Liver (tissue), 9 donors: ENCODE measurements around the gene LIMS1. TPM values are rescaled to one million over a fixed set of nuclear protein-coding genes. Genes with fewer than 3 reads are reported as not detected.
A peak's percentile ranks its signal among the peaks of the same experiment; 100 is the strongest.

Source experiments
- DNase-seq: peaks from one replicate; pipeline ENCODE4 v3.0.0-alpha.2; 2017; ENCODE audit warnings: low spot score
- H3K27ac ChIP-seq, 2 donors: one replicate each; pipeline ENCODE4 v1.7.0; 2013; ENCODE audit warnings: inconsistent platforms in 2 of 2, low read length in 2 of 2, control low read depth in 1 of 2, low read depth in 1 of 2, mild to moderate bottlenecking in 1 of 2
- H3K27me3 ChIP-seq, 4 donors: one replicate each; pipeline versions ENCODE4 v1.6.1 to v1.7.0; 2013; ENCODE audit warnings: low read length in 3 of 4, inconsistent platforms in 1 of 4, mild to moderate bottlenecking in 1 of 4, moderate library complexity in 1 of 4; ENCODE audit not compliant: control insufficient read depth in 4 of 4, insufficient read depth in 4 of 4
- H3K36me3 ChIP-seq, 4 donors: one replicate each; pipeline versions ENCODE4 v1.6.1 to v1.7.0; 2013; ENCODE audit warnings: low read length in 3 of 4, mild to moderate bottlenecking in 3 of 4, low read depth in 1 of 4, moderate library complexity in 1 of 4; ENCODE audit not compliant: control insufficient read depth in 4 of 4, insufficient read depth in 3 of 4
- H3K4me1 ChIP-seq, 4 donors: one replicate each; pipeline versions ENCODE4 v1.6.1 to v1.7.0; 2013; ENCODE audit warnings: low read length in 3 of 4, mild to moderate bottlenecking in 3 of 4, moderate library complexity in 1 of 4; ENCODE audit not compliant: control insufficient read depth in 4 of 4, insufficient read depth in 4 of 4
- H3K4me3 ChIP-seq, 3 donors: one replicate each; pipeline versions ENCODE4 v1.6.1 to v1.7.0; 2013; ENCODE audit warnings: low read length in 3 of 3, control low read depth in 1 of 3, low read depth in 1 of 3, mild to moderate bottlenecking in 1 of 3
- H3K9ac ChIP-seq, 2 donors: one replicate each; pipeline ENCODE4 v1.7.0; 2013; ENCODE audit warnings: low read length in 2 of 2, mild to moderate bottlenecking in 2 of 2, moderate library complexity in 2 of 2, control low read depth in 1 of 2, low read depth in 1 of 2
- H3K9me3 ChIP-seq, 4 donors: one replicate each; pipeline versions ENCODE4 v1.6.1 to v1.7.0; 2013; ENCODE audit warnings: low read length in 3 of 4; ENCODE audit not compliant: control insufficient read depth in 4 of 4
- ATF3 ChIP-seq: IDR thresholded peaks from 2 replicates; pipeline ENCODE4 v1.6.1; 2016; ENCODE audit warnings: antibody characterized with exemption
- CTCF ChIP-seq: fragments of 150-350 bp; IDR thresholded peaks from 2 replicates; pipeline ENCODE4 v1.5.1; 2017; ENCODE audit warnings: improper control_type of control experiment, low read depth, low read length; ENCODE audit not compliant: missing input control
- FOXA1 ChIP-seq: IDR thresholded peaks from 2 replicates; pipeline ENCODE4 v1.6.1; 2016; ENCODE audit warnings: antibody characterized with exemption
- FOXA2 ChIP-seq: IDR thresholded peaks from 2 replicates; pipeline ENCODE4 v1.6.1; 2016; ENCODE audit warnings: antibody characterized with exemption
- GABPA ChIP-seq, 2 donors: IDR thresholded peaks in 1 of 2; conservative IDR thresholded peaks in 1 of 2; 2 replicates each; pipeline ENCODE4 v1.6.1; 2016; ENCODE audit warnings: antibody characterized with exemption in 2 of 2, mild to moderate bottlenecking in 1 of 2, moderate library complexity in 1 of 2
- HNF4G ChIP-seq: IDR thresholded peaks from 2 replicates; pipeline ENCODE4 v1.6.1; 2016; ENCODE audit warnings: antibody characterized with exemption
- MAX ChIP-seq: IDR thresholded peaks from 2 replicates; pipeline ENCODE4 v1.6.1; 2016; ENCODE audit warnings: antibody characterized with exemption
- NR2F2 ChIP-seq: IDR thresholded peaks from 2 replicates; pipeline ENCODE4 v1.6.1; 2016; ENCODE audit warnings: antibody characterized with exemption
- RAD21 ChIP-seq, 2 donors: IDR thresholded peaks; 2 replicates each; pipeline ENCODE4 v1.6.1; 2016; ENCODE audit warnings: antibody characterized with exemption in 2 of 2, mild to moderate bottlenecking in 2 of 2
- REST ChIP-seq: IDR thresholded peaks from 2 replicates; pipeline ENCODE4 v1.6.1; 2016; ENCODE audit warnings: antibody characterized with exemption, mild to moderate bottlenecking
- RXRA ChIP-seq, 2 donors: IDR thresholded peaks; 2 replicates each; pipeline ENCODE4 v1.6.1; 2017 to 2018; ENCODE audit warnings: antibody characterized with exemption in 2 of 2, mild to moderate bottlenecking in 1 of 2
- SP1 ChIP-seq: IDR thresholded peaks from 2 replicates; pipeline ENCODE4 v1.6.1; 2018; ENCODE audit warnings: antibody characterized with exemption, mild to moderate bottlenecking
- TAF1 ChIP-seq: conservative IDR thresholded peaks from 2 replicates; pipeline ENCODE4 v1.6.1; 2016; ENCODE audit warnings: antibody characterized with exemption, mild to moderate bottlenecking
- YY1 ChIP-seq: IDR thresholded peaks from 2 replicates; pipeline ENCODE4 v1.6.1; 2016; ENCODE audit warnings: antibody characterized with exemption, mild to moderate bottlenecking
- ZBTB33 ChIP-seq: IDR thresholded peaks from 2 replicates; pipeline ENCODE4 v1.6.1; 2016; ENCODE audit warnings: antibody characterized with exemption
- WGBS: extraction: QIAGEN DNeasy Blood & Tissue Kit; methylation state at CpG from one replicate; pipeline ENCODE4 v1.1.7; 2013; 5-methylcytosine and 5-hydroxymethylcytosine counted together
- polyA plus RNA-seq, 2 donors: library from polyadenylated mRNA; stranded (reverse) in 1 of 2; unstranded in 1 of 2; fragments of 200-250 nt in 1 of 2; fragments of >200 nt in 1 of 2; fragmentation: Nextera tagmentation in 1 of 2; extraction: Ambion mirVana in 1 of 2; gene quantifications; one replicate each; pipeline versions ENCODE4 v1.2.1 to v1.2.3, GENCODE V29; 2013 to 2015
- total RNA-seq, 2 donors: library from RNA; depleted of rRNA; stranded (reverse); fragments of >200 nt; gene quantifications; one replicate each; pipeline ENCODE4 v1.2.3, GENCODE V29; 2014
- donor health status: healthy.
- donor health status: healthy.
- donor health status: healthy.
- donor health status: healthy.
- donor health status: healthy.

The LIMS1 gene
- total and polyA plus RNA-seq, 4 donors, result 10.2 to 37.1 (median 22.1) TPM

GRCh38 chr2:108634576-108635160, 100.4 kb downstream of the LIMS1 start:
- no peak for DNase-seq
- Histone ChIP-seq H3K36me3 (no peaks in the 10 kb centered on the region), H3K9me3 (no peaks in the 10 kb centered on the region), H3K4me1 (peaks cover 0 to 17% (median 8%) of the 10 kb centered on the region in 4 donors), H3K9ac (no peak overlapping the region), H3K4me3 (no peak overlapping the region), H3K27me3 (no peaks in the 10 kb centered on the region), H3K27ac (no peak overlapping the region)
- WGBS, result 87% methylated on average over 10 of the region's 10 CpGs
- no peak for TF ChIP-seq RXRA (IDR thresholded peaks at IDR 0.05)
- TF ChIP-seq TAF1, result no peak
- no peak for TF ChIP-seq GABPA (IDR thresholded peaks at IDR 0.05 in 1 of 2, conservative IDR thresholded peaks at IDR 0.05 in 1 of 2)
- TF ChIP-seq CTCF, result no peak

GRCh38 chr2:108635630-108636354, 101.5 kb downstream of the LIMS1 start:
- peaks cover 0 to 17% (median 8%) of the 10 kb centered on the region in 4 donors for H3K4me1 ChIP-seq

More at GRCh38 chr2:108635630-108636354, 101.5 kb downstream of the LIMS1 start:
- Histone ChIP-seq H3K9ac (no peak overlapping the region), H3K27me3 (no peaks in the 10 kb centered on the region), H3K36me3 (no peaks in the 10 kb centered on the region), H3K4me3 (no peak overlapping the region), H3K27ac (peak overlapping the region in 1 of 2 donors; percentile 26), H3K9me3 (no peaks in the 10 kb centered on the region)
- TF ChIP-seq YY1 (no peak), ZBTB33 (no peak), GABPA (IDR thresholded peaks at IDR 0.05 in 1 of 2, conservative IDR thresholded peaks at IDR 0.05 in 1 of 2) (no peak), NR2F2 (no peak), TAF1 (no peak), FOXA1 (no peak), CTCF (no peak), RXRA (IDR thresholded peaks at IDR 0.05) (no peak), ATF3 (no peak), RAD21 (IDR thresholded peaks at IDR 0.05) (no peak), SP1 (no peak), FOXA2 (no peak), REST (no peak), MAX (no peak), HNF4G (no peak)
- no peak for DNase-seq
- 71% methylated on average over 13 of the region's 13 CpGs for WGBS
